Adipose tissue (tissue), 3 donors: Measurements from ENCODE around the gene SLC13A3. TPM values are rescaled to one million over a fixed set of nuclear protein-coding genes. Genes with fewer than 3 reads are reported as not detected.

Experiments used
- H3K27ac ChIP-seq: one replicate; pipeline ENCODE4 v1.5.1; 2013; ENCODE audit warnings: low read depth, low read length
- WGBS, 3 donors: extraction: QIAGEN DNeasy Blood & Tissue Kit; methylation state at CpG; one replicate each; pipeline ENCODE4 v1.1.7; 2013; 5-methylcytosine and 5-hydroxymethylcytosine counted together
- polyA plus RNA-seq, 3 donors: library from polyadenylated mRNA; stranded (reverse); fragments of 200-250 nt; gene quantifications; one replicate each; pipeline ENCODE4 v1.2.3, GENCODE V29; 2013
- donor health status: healthy with polysubstance abuse.
- donor health status: Bipolar disorder and iron deficiency.
- donor health status: healthy.

Gene SLC13A3
- polyA plus RNA-seq, 3 donors = 0.48 to 2.2 (median 1.2) TPM

DNA sequence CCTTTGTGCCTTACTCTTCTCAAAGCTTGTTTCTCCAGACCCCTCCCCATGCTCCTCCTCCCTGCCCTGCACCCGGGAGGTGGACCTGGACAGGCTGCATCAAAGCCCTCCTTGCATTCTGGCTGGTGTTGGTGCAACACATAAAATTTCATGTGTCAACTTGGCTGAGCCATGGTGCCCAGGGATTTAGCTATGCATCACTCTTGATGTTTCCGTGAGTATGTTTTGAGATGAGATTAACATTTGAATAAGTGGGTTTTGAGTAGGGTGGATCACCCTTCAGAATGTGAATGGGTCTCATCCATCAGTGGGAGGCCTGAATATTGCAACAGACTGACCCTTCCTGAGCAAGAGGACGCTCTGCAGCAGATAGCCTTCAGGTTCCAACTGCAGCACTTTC is 96.4 kb downstream of the SLC13A3 start:
- 65 to 75% (median 70%) methylated on average over 3 of the region's 3 CpGs for WGBS, 3 donors
- no peak overlapping the region for H3K27ac ChIP-seq

- 91 to 95% (median 95%) methylated on average over 3 of the region's 3 CpGs for WGBS, 3 donors
- no peak overlapping the region for H3K27ac ChIP-seq
Observed at GRCh38 chr20:46553926-46554325, 97.3 kb downstream of the SLC13A3 start.

- H3K27ac ChIP-seq = no peak overlapping the region
- 51 to 74% (median 53%) methylated on average over 4 of the region's 4 CpGs for WGBS, 3 donors
Observed at GRCh38 chr20:46552460-46553420, 98.5 kb downstream of the SLC13A3 start.

- WGBS, 3 donors = 72 to 80% (median 72%) methylated on average over 12 of the region's 12 CpGs
- H3K27ac ChIP-seq = no peak overlapping the region
Observed at GRCh38 chr20:46551522-46552381, 99.5 kb downstream of the SLC13A3 start.

DNA sequence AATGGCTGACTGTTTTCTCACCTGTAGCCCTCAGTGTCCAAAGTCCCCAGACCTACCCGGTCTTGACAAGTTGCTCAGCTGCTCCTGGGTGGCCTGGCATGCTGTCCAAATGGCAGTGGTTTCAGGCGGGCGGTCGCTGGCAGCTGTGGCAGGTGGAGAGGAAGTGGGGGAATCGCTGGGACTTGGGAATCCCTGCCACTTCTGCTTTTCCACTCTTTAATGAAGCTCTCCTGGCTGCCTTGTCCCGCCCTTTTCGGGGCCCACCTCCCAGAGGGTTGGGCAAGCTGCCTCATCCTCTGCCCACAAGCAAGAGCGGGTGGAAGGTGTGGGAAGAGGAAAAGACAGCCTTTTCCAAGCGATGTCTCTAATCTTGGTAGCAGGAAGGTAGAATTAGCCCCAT is 100.8 kb downstream of the SLC13A3 start, which contains the start of gene OCSTAMP:
Gene OCSTAMP (minus strand): TSS at position 194 of the 400 bp plus-strand sequence. CDS start 94 bp downstream, at position 100.
- H3K27ac ChIP-seq = no peak within 1 kb of the TSS
- 46 to 68% (median 50%) methylated on average over 9 of the region's 9 CpGs for WGBS, 3 donors

DNA sequence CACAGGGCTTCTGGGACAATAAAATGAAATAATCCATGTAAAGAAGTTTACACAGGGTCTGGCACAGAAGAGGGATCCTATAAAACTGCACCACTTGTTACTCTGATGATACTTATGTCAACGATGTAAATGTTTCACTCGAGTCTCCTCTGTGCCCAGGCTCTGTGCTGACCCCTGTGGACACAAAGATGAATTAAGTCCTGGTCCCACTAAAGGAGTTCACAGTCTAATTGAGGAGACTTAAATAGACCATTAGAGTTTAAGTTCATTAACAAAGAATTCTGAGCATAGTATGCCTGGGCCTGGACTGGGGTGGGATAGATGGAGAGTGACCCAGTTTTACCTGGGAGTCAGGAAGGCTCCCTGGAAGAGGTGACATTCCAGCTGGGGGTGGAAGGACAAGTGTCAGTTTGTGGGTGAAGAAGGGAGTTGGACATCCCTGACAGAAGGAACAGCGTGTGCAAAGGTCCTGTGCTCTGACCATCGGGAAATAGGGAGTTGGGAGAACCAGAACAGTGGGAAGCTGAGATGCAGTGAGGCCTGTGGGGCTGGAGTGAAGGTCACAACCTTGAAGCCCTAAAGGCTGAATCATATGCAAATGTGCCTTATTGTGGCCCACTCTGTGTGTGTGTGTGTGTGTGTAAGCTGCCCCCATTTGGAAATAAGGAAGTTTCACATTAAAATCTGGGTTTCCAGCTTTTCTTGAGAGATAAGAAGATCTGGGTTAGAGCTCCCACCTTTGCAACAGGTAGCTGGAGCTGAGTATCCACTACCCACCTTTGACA is 101.9 kb downstream of the SLC13A3 start:
- H3K27ac ChIP-seq = no peak overlapping the region
- WGBS, 3 donors = 84 to 91% (median 89%) methylated on average over 4 of the region's 4 CpGs

GRCh38 chr20:46548688-46549087 is 102.6 kb downstream of the SLC13A3 start:
- WGBS, 3 donors = 82 to 87% (median 84%) methylated on average over 5 of the region's 5 CpGs

GRCh38 chr20:46547995-46548394 is 103.3 kb downstream of the SLC13A3 start:
- no peak overlapping the region for H3K27ac ChIP-seq
- 76 to 85% (median 79%) methylated on average over 6 of the region's 6 CpGs for WGBS, 3 donors

More at GRCh38 chr20:46548688-46549087, 102.6 kb downstream of the SLC13A3 start:
- no peak overlapping the region for H3K27ac ChIP-seq

DNA sequence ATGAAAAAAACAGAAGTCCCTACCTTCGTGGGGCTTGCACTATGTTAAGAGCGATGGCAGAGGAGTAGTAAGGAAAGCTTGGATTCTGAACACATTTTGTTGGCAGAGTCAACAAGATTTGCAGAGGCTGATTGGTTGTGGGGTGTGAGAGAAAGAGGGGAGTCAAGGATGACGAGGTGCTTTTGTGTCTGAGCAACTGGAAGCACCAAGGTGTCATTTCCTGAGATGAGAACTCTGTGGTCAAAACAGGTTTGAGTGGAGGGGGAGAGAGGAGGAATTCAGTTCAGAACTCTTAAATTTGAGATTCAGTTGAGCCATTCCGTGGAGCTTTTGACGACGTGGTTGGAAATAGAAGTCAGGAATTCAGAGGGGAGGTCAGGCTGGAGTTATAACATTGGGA is 104.3 kb downstream of the SLC13A3 start:
- WGBS, 3 donors = 61 to 67% (median 63%) methylated on average over 6 of the region's 6 CpGs
- no peak overlapping the region for H3K27ac ChIP-seq

- 74 to 91% (median 89%) methylated on average over 3 of the region's 3 CpGs for WGBS, 3 donors
- H3K27ac ChIP-seq = no peak overlapping the region
Observed at GRCh38 chr20:46546298-46546697, 105.0 kb downstream of the SLC13A3 start.

GRCh38 chr20:46545827-46546138 is 105.5 kb downstream of the SLC13A3 start:
- WGBS, 3 donors = 87 to 93% (median 91%) methylated on average over 9 of the region's 9 CpGs
- no peak overlapping the region for H3K27ac ChIP-seq

- no peak overlapping the region for H3K27ac ChIP-seq
- 66 to 87% (median 71%) methylated on average over 14 of the region's 14 CpGs for WGBS, 3 donors
Observed at GRCh38 chr20:46545077-46545826, 106.0 kb downstream of the SLC13A3 start.

GRCh38 chr20:46544576-46544975 is 106.7 kb downstream of the SLC13A3 start:
- WGBS, 3 donors = 76 to 89% (median 86%) methylated on average over 3 of the region's 3 CpGs
- H3K27ac ChIP-seq = no peak overlapping the region

DNA sequence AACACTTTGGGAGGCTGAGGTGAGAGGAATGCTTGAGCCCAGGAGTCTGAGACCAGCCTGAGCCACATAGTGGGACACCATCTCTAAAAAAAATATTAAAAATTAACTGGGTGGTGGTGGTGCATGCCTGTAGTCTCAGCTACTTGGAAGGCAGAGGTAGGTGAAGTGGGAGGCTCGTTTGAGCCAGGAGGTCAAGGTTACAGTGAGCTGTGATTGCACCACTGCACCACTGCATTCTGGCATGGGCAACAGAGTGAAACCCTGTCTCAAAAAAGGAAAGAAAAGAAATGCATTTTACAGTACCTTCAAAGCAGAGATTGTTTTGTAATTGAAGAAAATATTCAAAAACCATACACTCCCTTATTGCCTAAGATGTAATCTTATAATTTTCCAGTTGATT is 107.3 kb downstream of the SLC13A3 start:
- 24 to 26% (median 25%) methylated on average over 1 of the region's 1 CpG for WGBS, 3 donors

GRCh38 chr20:46543033-46543432 is 108.2 kb downstream of the SLC13A3 start:
- no peak overlapping the region for H3K27ac ChIP-seq
- 58 to 76% (median 62%) methylated on average over 4 of the region's 4 CpGs for WGBS, 3 donors

More for the DNA sequence above, 107.3 kb downstream of the SLC13A3 start:
- no peak overlapping the region for H3K27ac ChIP-seq

GRCh38 chr20:46541229-46541935 is 109.9 kb downstream of the SLC13A3 start:
- WGBS, 3 donors = 51 to 69% (median 65%) methylated on average over 36 of the region's 36 CpGs
- no peak overlapping the region for H3K27ac ChIP-seq

GRCh38 chr20:46539113-46539512 is 112.1 kb downstream of the SLC13A3 start:
- WGBS, 3 donors = 80 to 88% (median 83%) methylated on average over 2 of the region's 2 CpGs

More at GRCh38 chr20:46539113-46539512, 112.1 kb downstream of the SLC13A3 start:
- no peak overlapping the region for H3K27ac ChIP-seq
